ENCODE data around the gene SOAT1.
"Not testable (repeated sequence)": the region's sequence is repeated elsewhere in the genome, so short reads cannot be mapped to it uniquely, and the experiment has no call there.

Gene SOAT1

DNA sequence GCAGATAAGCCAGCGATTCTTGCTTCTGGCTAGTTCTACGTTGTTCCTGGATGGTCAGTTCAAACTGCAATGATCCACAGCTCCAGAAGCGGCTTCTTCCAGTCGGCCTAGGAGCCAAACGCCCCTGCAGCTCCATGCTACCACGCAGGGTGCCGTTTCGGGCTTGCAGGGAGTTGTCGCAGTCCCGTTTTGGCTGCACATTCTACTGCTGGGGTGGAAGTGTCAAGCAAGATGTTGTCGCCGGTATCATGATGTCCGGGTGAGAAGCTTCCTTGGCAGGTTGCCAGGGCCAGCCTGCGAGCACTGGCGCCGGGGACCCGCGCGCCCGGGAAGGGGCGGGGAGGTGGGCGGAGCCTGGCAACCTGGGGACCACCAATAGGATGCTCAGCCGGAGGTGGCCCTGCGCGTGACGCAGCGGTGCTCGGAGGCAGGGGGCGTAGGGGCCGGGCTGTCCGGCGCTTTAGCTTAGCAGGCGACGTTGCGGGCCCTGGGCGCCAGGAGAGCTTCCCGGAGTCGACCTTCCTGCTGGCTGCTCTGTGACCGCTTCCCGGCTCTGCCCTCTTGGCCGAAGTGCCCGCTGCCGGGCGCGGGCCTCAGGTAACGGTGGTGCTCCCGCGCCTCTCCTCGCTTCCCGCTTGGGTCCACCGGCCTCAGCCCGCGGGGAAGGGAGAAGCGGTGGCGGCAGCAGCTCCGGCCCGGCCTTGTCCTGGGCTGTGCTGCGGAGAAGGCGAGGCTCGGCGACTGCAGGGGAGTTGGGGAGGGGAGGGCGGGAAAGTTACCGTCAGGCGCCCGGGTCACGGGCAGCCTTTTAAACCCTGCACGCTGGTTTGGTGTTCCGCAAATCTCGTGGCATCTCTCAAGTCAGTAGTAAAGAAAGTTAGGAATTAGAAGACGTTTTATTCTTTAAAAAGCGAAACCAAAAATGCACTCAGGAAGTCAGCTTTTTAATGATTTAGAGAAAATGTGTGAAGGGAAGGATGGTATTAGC, at the start of gene SOAT1:
SOAT1 (plus strand) TSS at position 458 of the 988 bp plus-strand sequence. CDS start 8,888 bp downstream, outside the sequence.
- DNase-seq (ENCODE audit: low spot score) = peak; percentile 69

- not testable (repeated sequence) for DNase-seq (ENCODE audit: low spot score)
These were observed 48.2 kb upstream of the SOAT1 start for GRCh38 chr1:179245426-179245825.

DNA sequence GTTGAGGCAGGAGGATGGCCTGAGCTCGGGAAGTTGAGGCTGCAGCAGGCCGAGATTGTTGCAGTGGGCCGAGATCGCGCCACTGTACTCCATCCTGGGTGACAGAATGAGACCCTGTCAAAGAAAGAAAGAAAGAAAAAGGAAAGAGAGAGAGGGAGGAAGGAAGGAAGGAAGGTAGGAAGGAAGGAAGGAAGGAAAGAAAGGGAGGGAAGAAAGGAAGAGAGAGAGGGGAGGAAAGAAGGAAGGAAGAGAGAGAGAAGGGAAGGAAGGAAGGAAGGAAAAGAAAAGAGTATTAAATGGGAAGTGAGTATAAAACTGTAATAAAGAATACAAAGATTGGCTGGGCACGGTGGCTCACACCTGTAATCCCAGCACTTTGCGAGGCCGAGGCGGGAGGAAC, 45.7 kb upstream of the SOAT1 start:
- DNase-seq (ENCODE audit: low spot score) = no peak

DNA sequence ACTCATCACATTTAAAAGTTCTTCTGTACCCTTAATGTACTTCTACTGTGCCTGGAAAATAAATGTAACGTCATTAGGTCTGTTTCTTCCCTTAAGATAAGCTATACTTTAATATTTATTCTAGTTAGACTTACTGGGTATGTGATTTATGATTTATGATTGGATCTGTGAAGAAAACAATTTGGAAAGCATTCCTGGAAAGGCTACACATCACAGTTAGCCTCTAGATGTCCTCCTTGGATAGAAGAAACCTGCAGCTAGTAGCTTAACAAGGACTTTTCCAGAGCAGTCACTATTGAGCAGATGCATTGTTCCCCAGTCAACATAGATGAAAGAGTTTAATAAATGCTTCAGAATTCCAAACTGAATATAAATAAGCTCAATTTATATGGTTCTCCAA, 41.9 kb upstream of the SOAT1 start:
- DNase-seq (ENCODE audit: low spot score) = no peak

- DNase-seq (ENCODE audit: low spot score) = no peak
These were observed 41.0 kb upstream of the SOAT1 start for GRCh38 chr1:179252606-179253005.

DNA sequence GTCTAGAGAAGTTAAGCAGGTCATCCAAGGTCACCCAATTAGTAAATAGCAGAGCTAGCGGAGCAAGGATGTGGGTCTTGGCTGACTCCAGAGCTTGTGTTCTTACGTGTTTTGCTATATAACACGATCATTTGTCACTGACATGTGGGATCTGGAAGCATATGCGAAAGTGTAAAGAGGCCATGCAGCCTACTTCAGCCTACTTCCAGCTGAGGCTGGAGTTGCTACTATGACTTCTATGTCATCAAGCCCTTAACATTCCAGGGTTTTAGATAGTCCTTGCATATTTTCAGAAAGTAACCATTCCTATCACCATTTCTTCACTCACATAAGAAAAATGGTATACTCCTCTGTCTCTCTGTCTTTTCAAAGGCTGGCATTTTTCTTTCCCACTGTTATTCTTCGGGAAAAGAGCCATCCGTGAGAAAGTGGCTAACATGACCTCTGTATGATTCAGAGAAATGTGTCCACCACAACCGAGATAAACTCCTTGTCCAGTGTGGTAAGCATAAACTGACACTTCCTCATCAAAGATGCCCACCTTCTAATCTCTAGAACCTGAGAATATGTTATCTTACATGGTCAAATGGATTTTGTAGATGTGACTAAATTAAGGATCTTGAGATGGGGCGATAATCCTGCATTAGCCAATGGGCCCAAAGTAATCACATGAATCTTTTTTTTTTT, 40.2 kb upstream of the SOAT1 start:
- no peak for DNase-seq (ENCODE audit: low spot score)

- DNase-seq (ENCODE audit: low spot score) = no peak
These were observed 31.4 kb upstream of the SOAT1 start for GRCh38 chr1:179262183-179262582.

GRCh38 chr1:179263121-179263520, 30.5 kb upstream of the SOAT1 start:
- DNase-seq (ENCODE audit: low spot score) = no peak

GRCh38 chr1:179264507-179264906, 29.1 kb upstream of the SOAT1 start:
- no peak for DNase-seq (ENCODE audit: low spot score)

GRCh38 chr1:179269071-179269470, 24.5 kb upstream of the SOAT1 start:
- DNase-seq (ENCODE audit: low spot score) = no peak

DNA sequence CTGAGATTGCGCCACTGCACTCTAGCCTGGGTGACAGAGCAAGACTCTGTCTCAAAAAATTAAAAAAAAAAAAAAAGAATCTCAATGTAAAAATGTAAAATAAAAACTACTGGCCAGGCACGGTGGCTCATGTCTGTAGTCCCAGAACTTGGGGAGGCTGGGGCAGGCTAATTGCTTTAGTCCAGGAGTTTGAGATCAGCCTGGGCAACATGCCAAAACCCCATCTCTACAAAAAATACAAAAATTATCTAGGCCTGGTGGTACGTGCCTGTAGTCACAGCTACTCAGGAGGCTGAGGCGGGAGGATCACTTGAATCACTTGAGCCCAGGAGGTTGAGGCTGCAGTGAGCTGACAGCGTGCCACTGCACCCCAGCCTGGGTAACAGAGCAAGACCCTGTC, 19.2 kb upstream of the SOAT1 start:
- not testable (repeated sequence) for DNase-seq (ENCODE audit: low spot score)

- DNase-seq (ENCODE audit: low spot score) = no peak
These were observed 14.7 kb upstream of the SOAT1 start for GRCh38 chr1:179278920-179279319.

GRCh38 chr1:179283992-179284391, 9.6 kb upstream of the SOAT1 start:
- no peak for DNase-seq (ENCODE audit: low spot score)

DNA sequence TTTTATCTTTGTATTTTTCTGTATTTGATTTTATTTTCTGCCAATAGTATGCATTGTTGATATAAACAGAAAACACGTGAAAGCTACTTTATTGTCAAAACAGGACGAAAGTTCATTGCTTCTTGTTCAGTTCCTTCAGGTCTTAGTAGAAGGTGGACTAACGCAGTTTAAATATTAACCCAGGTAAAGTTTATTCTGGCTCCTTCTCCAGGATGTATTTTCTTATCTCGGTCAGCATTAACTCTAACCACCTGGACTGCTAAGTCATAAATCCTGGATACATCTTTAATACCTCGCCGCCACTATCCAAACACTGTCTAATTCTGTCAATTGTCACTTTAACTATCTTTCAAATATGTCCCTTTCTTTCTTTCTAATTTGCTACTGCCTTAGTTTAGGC, 5.7 kb upstream of the SOAT1 start:
- DNase-seq (ENCODE audit: low spot score) = no peak

DNA sequence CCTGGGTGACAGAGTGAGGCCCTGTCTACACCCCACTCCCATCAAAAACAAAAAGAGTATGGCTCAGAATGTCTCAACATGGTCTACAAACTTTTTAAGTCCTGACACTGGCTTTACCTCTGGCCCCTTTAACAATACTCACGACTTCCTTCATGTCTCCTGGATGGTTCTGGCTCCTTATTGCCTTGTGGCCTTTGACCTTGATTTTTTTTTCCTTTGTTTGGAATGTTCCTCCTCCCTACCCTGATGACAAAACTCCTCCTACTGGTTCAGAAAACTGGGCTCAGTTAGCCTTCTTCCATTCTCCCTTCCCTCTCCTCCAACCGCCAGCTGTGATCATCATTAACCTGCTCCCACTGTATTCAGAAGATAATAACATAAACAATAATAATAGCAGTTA, 4.6 kb upstream of the SOAT1 start:
- no peak for DNase-seq (ENCODE audit: low spot score)

GRCh38 chr1:179295164-179295755, 1.7 kb downstream of the SOAT1 start:
- no peak for DNase-seq (ENCODE audit: low spot score)

GRCh38 chr1:179296356-179297104, 2.9 kb downstream of the SOAT1 start:
- no peak for DNase-seq (ENCODE audit: low spot score)

GRCh38 chr1:179297105-179297378, 3.4 kb downstream of the SOAT1 start:
- DNase-seq (ENCODE audit: low spot score) = no peak

GRCh38 chr1:179298952-179299351, 5.4 kb downstream of the SOAT1 start:
- DNase-seq (ENCODE audit: low spot score) = no peak

DNA sequence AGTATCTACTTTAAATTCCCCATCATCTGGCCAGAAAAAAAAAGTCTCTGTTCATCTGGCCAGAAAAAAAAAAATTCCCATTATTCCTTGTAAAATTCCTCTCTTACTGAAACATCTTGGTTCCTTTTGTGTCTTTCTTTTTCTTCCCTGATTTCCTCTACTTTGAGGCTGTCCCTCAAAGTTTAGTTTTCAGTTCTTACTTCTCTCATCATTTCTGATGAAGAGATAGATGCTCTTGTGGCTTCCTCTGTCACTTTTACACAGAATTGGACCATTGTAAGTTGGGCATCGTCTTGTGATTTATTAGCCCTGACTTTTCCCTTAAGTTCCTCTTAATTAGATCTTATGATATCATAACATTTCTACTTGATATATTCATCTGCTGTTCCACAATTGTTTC, 6.5 kb downstream of the SOAT1 start:
- no peak for DNase-seq (ENCODE audit: low spot score)

DNA sequence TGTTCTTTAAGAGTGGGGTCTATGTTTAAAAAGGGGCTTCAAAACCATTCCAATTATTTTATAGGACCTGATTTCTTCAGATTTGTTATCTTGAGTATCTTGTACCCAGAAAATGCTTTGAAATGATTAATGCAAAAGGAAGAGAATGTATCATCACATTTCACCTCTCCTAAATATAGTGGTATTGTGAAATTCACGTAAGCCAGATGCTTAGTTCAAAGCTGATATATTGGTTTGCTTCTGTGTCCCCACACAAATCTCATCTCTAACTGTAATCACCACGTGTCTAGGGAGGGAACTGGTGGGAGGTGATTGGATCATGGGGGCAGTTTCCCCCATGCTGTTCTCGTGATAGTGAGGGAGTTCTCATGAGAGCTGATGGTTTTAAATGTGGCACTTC, 8.5 kb downstream of the SOAT1 start:
- DNase-seq (ENCODE audit: low spot score) = no peak

DNA sequence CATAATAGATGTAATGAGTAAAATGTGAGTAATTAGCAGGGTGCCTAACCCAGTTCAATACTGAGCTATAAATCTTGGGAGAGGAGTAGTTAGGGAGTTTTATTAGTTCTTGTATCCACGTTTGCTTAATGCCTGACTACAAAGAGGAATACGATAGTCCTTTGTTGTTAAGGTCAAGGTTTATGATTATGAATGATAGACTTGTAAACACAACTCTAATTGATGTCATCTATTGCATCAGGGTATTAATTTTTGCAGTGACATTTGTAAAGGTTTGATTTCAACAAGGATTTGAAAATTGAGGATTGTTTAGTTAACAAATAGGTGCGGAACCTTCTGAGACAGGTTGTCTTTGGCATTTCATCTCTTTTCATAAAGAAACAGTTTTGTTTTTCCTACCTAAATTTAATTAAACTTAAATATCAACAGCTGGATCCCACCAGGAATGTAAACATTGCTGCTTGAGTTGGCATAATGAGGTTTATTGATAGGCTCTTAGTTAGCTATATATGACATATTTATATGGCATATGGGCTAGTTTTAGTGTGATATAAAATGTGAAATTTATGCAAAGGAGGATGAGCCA, 9.7 kb downstream of the SOAT1 start:
- DNase-seq (ENCODE audit: low spot score) = no peak

Measured in hematopoietic multipotent progenitor cell treated with erythropoietin and hydrocortisone succinate and interleukin-3 and kit ligand, for 15 days (in vitro differentiated cells).